GM10847 (cell line): Measurements from ENCODE around the gene CCDC40.

Experiments used
- POLR2A ChIP-seq: IDR thresholded peaks from 2 replicates; pipeline ENCODE4 v1.6.1; 2011; ENCODE audit not compliant: insufficient read length; ENCODE audit errors: extremely low read depth

CCDC40 gene

GRCh38 chr17:79994602-79995001 lies 41.8 kb upstream of the CCDC40 start:
- TF ChIP-seq POLR2A, result no peak

- TF ChIP-seq POLR2A, result no peak
Measured at GRCh38 chr17:79995696-79996095, 40.7 kb upstream of the CCDC40 start.

- TF ChIP-seq POLR2A, result no peak
Measured at GRCh38 chr17:79996291-79996690, 40.2 kb upstream of the CCDC40 start.

- no peak for TF ChIP-seq POLR2A
Measured at GRCh38 chr17:79997011-79997660, 39.3 kb upstream of the CCDC40 start.

- TF ChIP-seq POLR2A, result no peak
Measured at GRCh38 chr17:80000136-80000535, 36.3 kb upstream of the CCDC40 start.

- no peak for TF ChIP-seq POLR2A
Measured at GRCh38 chr17:80000981-80001775, 35.3 kb upstream of the CCDC40 start.

- TF ChIP-seq POLR2A, result no peak
Measured at GRCh38 chr17:80002070-80002641, 34.3 kb upstream of the CCDC40 start.

GRCh38 chr17:80002690-80003490 lies 33.6 kb upstream of the CCDC40 start:
- no peak for TF ChIP-seq POLR2A

GRCh38 chr17:80003969-80004368 lies 32.5 kb upstream of the CCDC40 start:
- no peak for TF ChIP-seq POLR2A

GRCh38 chr17:80005360-80006338 lies 30.8 kb upstream of the CCDC40 start:
- no peak for TF ChIP-seq POLR2A

GRCh38 chr17:80006339-80006720 lies 30.1 kb upstream of the CCDC40 start:
- no peak for TF ChIP-seq POLR2A

GRCh38 chr17:80006811-80007752 lies 29.4 kb upstream of the CCDC40 start:
- TF ChIP-seq POLR2A, result no peak

GRCh38 chr17:80007939-80008338 lies 28.5 kb upstream of the CCDC40 start:
- TF ChIP-seq POLR2A, result no peak
